ENCODE results near the gene GNGT2.

Gene GNGT2

GRCh38 chr17:49197346-49197998 lies 12.9 kb downstream of the GNGT2 start:
- Histone ChIP-seq H3K4ac (ENCODE audit: low read length) (no peak overlapping the region), H2BK120ac (ENCODE audit: low read depth, low read length) (no peak overlapping the region), H2AFZ (ENCODE audit: low read length) (no peak overlapping the region), H3K27ac (replicated peaks; ENCODE audit: low read length) (no peak overlapping the region), H4K91ac (ENCODE audit: low read depth, low read length, poor library complexity) (no peak overlapping the region), H3K14ac (ENCODE audit: low read length) (no peak overlapping the region), H3K9ac (ENCODE audit: low read depth, low read length, poor library complexity) (no peak overlapping the region), H3K18ac (ENCODE audit: low read length) (no peak overlapping the region), H4K8ac (ENCODE audit: low read depth, low read length) (no peak overlapping the region), H3K9me3 (replicated peaks in 1 of 2; ENCODE audit: control insufficient read depth in 2 of 2, insufficient read depth in 1 of 2, low read depth in 1 of 2, low read length in 2 of 2) (no peaks in the 10 kb centered on the region), H2BK15ac (ENCODE audit: low read length) (no peak overlapping the region), H2AK5ac (ENCODE audit: low read depth, low read length) (no peak overlapping the region), H3K4me2 (ENCODE audit: insufficient read depth, low read length, poor library complexity, severe bottlenecking) (no peak overlapping the region), H2BK12ac (ENCODE audit: low read length) (no peak overlapping the region), H3K79me1 (ENCODE audit: low read depth, low read length) (no peaks in the 10 kb centered on the region), H3K23ac (ENCODE audit: low read depth, low read length, poor library complexity) (no peak overlapping the region), H3K36me3 (replicated peaks in 1 of 2; ENCODE audit: control insufficient read depth in 2 of 2, insufficient read depth in 2 of 2, low read length in 2 of 2) (no peaks in the 10 kb centered on the region), H3K27me3 (ENCODE audit: control insufficient read depth in 3 of 3, insufficient read depth in 3 of 3, low read depth in 1 of 3, low read length in 3 of 3) (peaks cover 0 to under 1% (median 0%) of the 10 kb centered on the region in 3 experiments), H2BK5ac (ENCODE audit: low read length) (no peak overlapping the region), H3K4me1 (ENCODE audit: control insufficient read depth in 2 of 2, insufficient read depth in 1 of 2, low read depth in 1 of 2, low read length in 2 of 2) (peaks cover 2% of the 10 kb centered on the region in 2 donors), H3K4me3 (ENCODE audit: low read length in 2 of 2) (no peak overlapping the region)
- no CpG with 5 or more reads among the region's 5 CpGs for WGBS, 2 donors (ENCODE audit: extremely low coverage in 2 of 2, insufficient read length in 2 of 2, insufficient replicate concordance in 1 of 2)
- no peak for DNase-seq (ENCODE audit: low spot score)

GRCh38 chr17:49196520-49196919 lies 13.9 kb downstream of the GNGT2 start:
- no peak overlapping the region for H3K23ac ChIP-seq (ENCODE audit: low read depth, low read length, poor library complexity)
- no peak overlapping the region for H3K4me2 ChIP-seq (ENCODE audit: insufficient read depth, low read length, poor library complexity, severe bottlenecking)
- DNase-seq (ENCODE audit: low spot score) = no peak
- no peaks in the 10 kb centered on the region for H3K27me3 ChIP-seq (ENCODE audit: control insufficient read depth in 3 of 3, insufficient read depth in 3 of 3, low read depth in 1 of 3, low read length in 3 of 3)
- WGBS, 2 donors (ENCODE audit: extremely low coverage in 2 of 2, insufficient read length in 2 of 2, insufficient replicate concordance in 1 of 2) = no CpG with 5 or more reads among the region's 3 CpGs
- H3K36me3 ChIP-seq (replicated peaks in 1 of 2; ENCODE audit: control insufficient read depth in 2 of 2, insufficient read depth in 2 of 2, low read length in 2 of 2) = no peaks in the 10 kb centered on the region
- no peak overlapping the region for H2AFZ ChIP-seq (ENCODE audit: low read length)
- H4K91ac ChIP-seq (ENCODE audit: low read depth, low read length, poor library complexity) = no peak overlapping the region
- H2BK5ac ChIP-seq (ENCODE audit: low read length) = no peak overlapping the region
- H4K8ac ChIP-seq (ENCODE audit: low read depth, low read length) = no peak overlapping the region
- no peak overlapping the region for H3K4me3 ChIP-seq (ENCODE audit: low read length in 2 of 2)
- H3K9ac ChIP-seq (ENCODE audit: low read depth, low read length, poor library complexity) = no peak overlapping the region
- no peak overlapping the region for H2BK12ac ChIP-seq (ENCODE audit: low read length)
- H3K4me1 ChIP-seq (ENCODE audit: control insufficient read depth in 2 of 2, insufficient read depth in 1 of 2, low read depth in 1 of 2, low read length in 2 of 2) = peaks cover 2% of the 10 kb centered on the region in 2 donors
- H3K79me1 ChIP-seq (ENCODE audit: low read depth, low read length) = no peaks in the 10 kb centered on the region
- H3K18ac ChIP-seq (ENCODE audit: low read length) = no peak overlapping the region
- H3K4ac ChIP-seq (ENCODE audit: low read length) = no peak overlapping the region
- no peak overlapping the region for H2AK5ac ChIP-seq (ENCODE audit: low read depth, low read length)
- H3K9me3 ChIP-seq (replicated peaks in 1 of 2; ENCODE audit: control insufficient read depth in 2 of 2, insufficient read depth in 1 of 2, low read depth in 1 of 2, low read length in 2 of 2) = no peaks in the 10 kb centered on the region
- no peak overlapping the region for H2BK120ac ChIP-seq (ENCODE audit: low read depth, low read length)
- no peak overlapping the region for H2BK15ac ChIP-seq (ENCODE audit: low read length)
- H3K27ac ChIP-seq (replicated peaks; ENCODE audit: low read length) = no peak overlapping the region
- H3K14ac ChIP-seq (ENCODE audit: low read length) = no peak overlapping the region

GRCh38 chr17:49195751-49196150 lies 14.6 kb downstream of the GNGT2 start:
- H3K4me2 ChIP-seq (ENCODE audit: insufficient read depth, low read length, poor library complexity, severe bottlenecking) = no peak overlapping the region
- H2BK120ac ChIP-seq (ENCODE audit: low read depth, low read length) = no peak overlapping the region
- no peaks in the 10 kb centered on the region for H3K79me1 ChIP-seq (ENCODE audit: low read depth, low read length)
- H3K4me3 ChIP-seq (ENCODE audit: low read length in 2 of 2) = no peak overlapping the region
- H3K4me1 ChIP-seq (ENCODE audit: control insufficient read depth in 2 of 2, insufficient read depth in 1 of 2, low read depth in 1 of 2, low read length in 2 of 2) = peaks cover 2% of the 10 kb centered on the region in 2 donors
- H4K8ac ChIP-seq (ENCODE audit: low read depth, low read length) = no peak overlapping the region
- H3K9me3 ChIP-seq (replicated peaks in 1 of 2; ENCODE audit: control insufficient read depth in 2 of 2, insufficient read depth in 1 of 2, low read depth in 1 of 2, low read length in 2 of 2) = no peaks in the 10 kb centered on the region
- H2BK15ac ChIP-seq (ENCODE audit: low read length) = no peak overlapping the region
- WGBS, 2 donors (ENCODE audit: extremely low coverage in 2 of 2, insufficient read length in 2 of 2, insufficient replicate concordance in 1 of 2) = no CpG with 5 or more reads among the region's 4 CpGs
- no peak overlapping the region for H3K14ac ChIP-seq (ENCODE audit: low read length)
- DNase-seq (ENCODE audit: low spot score) = no peak
- no peaks in the 10 kb centered on the region for H3K36me3 ChIP-seq (replicated peaks in 1 of 2; ENCODE audit: control insufficient read depth in 2 of 2, insufficient read depth in 2 of 2, low read length in 2 of 2)
- H3K27me3 ChIP-seq (ENCODE audit: control insufficient read depth in 3 of 3, insufficient read depth in 3 of 3, low read depth in 1 of 3, low read length in 3 of 3) = peaks cover 0 to 2% (median 0%) of the 10 kb centered on the region in 3 experiments
- no peak overlapping the region for H2AK5ac ChIP-seq (ENCODE audit: low read depth, low read length)
- no peak overlapping the region for H3K9ac ChIP-seq (ENCODE audit: low read depth, low read length, poor library complexity)
- no peak overlapping the region for H2AFZ ChIP-seq (ENCODE audit: low read length)
- no peak overlapping the region for H2BK5ac ChIP-seq (ENCODE audit: low read length)
- H3K23ac ChIP-seq (ENCODE audit: low read depth, low read length, poor library complexity) = no peak overlapping the region
- no peak overlapping the region for H3K18ac ChIP-seq (ENCODE audit: low read length)
- H3K4ac ChIP-seq (ENCODE audit: low read length) = no peak overlapping the region
- H4K91ac ChIP-seq (ENCODE audit: low read depth, low read length, poor library complexity) = no peak overlapping the region
- no peak overlapping the region for H3K27ac ChIP-seq (replicated peaks; ENCODE audit: low read length)
- no peak overlapping the region for H2BK12ac ChIP-seq (ENCODE audit: low read length)

- Histone ChIP-seq H3K4ac (ENCODE audit: low read length) (no peak overlapping the region), H3K18ac (ENCODE audit: low read length) (no peak overlapping the region), H3K79me1 (ENCODE audit: low read depth, low read length) (no peaks in the 10 kb centered on the region), H3K9me3 (replicated peaks in 1 of 2; ENCODE audit: control insufficient read depth in 2 of 2, insufficient read depth in 1 of 2, low read depth in 1 of 2, low read length in 2 of 2) (no peaks in the 10 kb centered on the region), H2BK5ac (ENCODE audit: low read length) (no peak overlapping the region), H3K4me1 (ENCODE audit: control insufficient read depth in 2 of 2, insufficient read depth in 1 of 2, low read depth in 1 of 2, low read length in 2 of 2) (peaks cover 2% of the 10 kb centered on the region in 2 donors), H2AK5ac (ENCODE audit: low read depth, low read length) (no peak overlapping the region), H2BK120ac (ENCODE audit: low read depth, low read length) (no peak overlapping the region), H3K4me3 (ENCODE audit: low read length in 2 of 2) (no peak overlapping the region), H4K8ac (ENCODE audit: low read depth, low read length) (no peak overlapping the region), H3K36me3 (replicated peaks in 1 of 2; ENCODE audit: control insufficient read depth in 2 of 2, insufficient read depth in 2 of 2, low read length in 2 of 2) (no peaks in the 10 kb centered on the region), H3K14ac (ENCODE audit: low read length) (no peak overlapping the region), H2BK15ac (ENCODE audit: low read length) (no peak overlapping the region), H3K27me3 (ENCODE audit: control insufficient read depth in 3 of 3, insufficient read depth in 3 of 3, low read depth in 1 of 3, low read length in 3 of 3) (peaks cover 0 to 13% (median 0%) of the 10 kb centered on the region in 3 experiments), H3K4me2 (ENCODE audit: insufficient read depth, low read length, poor library complexity, severe bottlenecking) (peak overlapping the region; percentile 20), H4K91ac (ENCODE audit: low read depth, low read length, poor library complexity) (no peak overlapping the region), H3K9ac (ENCODE audit: low read depth, low read length, poor library complexity) (no peak overlapping the region), H3K23ac (ENCODE audit: low read depth, low read length, poor library complexity) (no peak overlapping the region), H2BK12ac (ENCODE audit: low read length) (no peak overlapping the region), H3K27ac (replicated peaks; ENCODE audit: low read length) (peak overlapping the region; percentile 20), H2AFZ (ENCODE audit: low read length) (peak overlapping the region; percentile 99)
- DNase-seq (ENCODE audit: low spot score) = no peak
- WGBS, 2 donors (ENCODE audit: extremely low coverage in 2 of 2, insufficient read length in 2 of 2, insufficient replicate concordance in 1 of 2) = no CpG with 5 or more reads among the region's 3 CpGs
Observed at GRCh38 chr17:49194297-49194607, 16.1 kb downstream of the GNGT2 start.
